Cardiac fibroblast (primary cell): ENCODE results near the gene PEX12.
"Not testable (repeated sequence)": the region's sequence is repeated elsewhere in the genome, so short reads cannot be mapped to it uniquely, and the experiment has no call there.

Source experiments
- DNase-seq, 2 donors: peaks; one replicate each; pipeline versions ENCODE4 v3.0.0 to v3.0.0-alpha.2; 2010; ENCODE audit warnings: low read depth in 2 of 2
- H3K4me3 ChIP-seq, 2 donors: replicated peaks in 1 of 2; 1 replicate in 1 of 2; 2 replicates in 1 of 2; pipeline ENCODE4 v1.5.1; 2011; ENCODE audit warnings: low read depth in 2 of 2, low read length in 2 of 2, mild to moderate bottlenecking in 2 of 2, moderate library complexity in 1 of 2
- CTCF ChIP-seq: IDR thresholded peaks from one replicate; pipeline ENCODE4 v1.5.1; 2011; ENCODE audit warnings: low read depth, mild to moderate bottlenecking, low read length, inconsistent platforms

PEX12 gene

GRCh38 chr17:35529866-35530265 lies 48.5 kb downstream of the PEX12 start:
- DNase-seq = no peak
- TF ChIP-seq CTCF = no peak
- no peak overlapping the region for H3K4me3 ChIP-seq

- H3K4me3 ChIP-seq, DNase-seq: not testable (repeated sequence)
These were observed 49.0 kb downstream of the PEX12 start for GRCh38 chr17:35529326-35529725.
